GM12874 (cell line): ENCODE measurements around the gene BRMS1.

Experiments
- TF ChIP-seq, protein P1 (sequence below): IDR thresholded peaks from 2 replicates; pipeline ENCODE4 v1.5.1; 2011; ENCODE audit warnings: low read depth, mild to moderate bottlenecking, control low read depth, low read length, moderate library complexity; ENCODE audit not compliant: insufficient read depth

Gene BRMS1

DNA sequence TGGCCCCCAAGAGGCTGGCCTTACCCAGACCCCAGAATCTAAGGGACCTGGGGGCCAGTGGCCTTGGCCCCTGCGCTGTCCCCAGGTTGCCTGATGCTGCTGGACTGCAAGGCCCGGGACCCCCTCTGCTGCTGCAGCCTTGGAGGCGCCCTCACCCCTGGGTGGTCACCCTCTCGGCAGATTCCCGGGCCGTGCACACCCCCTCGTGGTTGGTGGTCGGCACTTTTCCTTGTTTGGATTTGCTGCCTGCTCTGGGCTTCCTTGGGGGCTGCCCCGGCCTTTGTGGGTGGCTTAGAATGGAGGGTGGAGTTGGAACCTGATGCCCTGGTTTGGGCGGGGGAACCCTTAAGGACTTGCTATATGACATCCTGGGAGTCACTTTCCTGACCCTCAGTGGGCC lies 14.0 kb downstream of the BRMS1 start:
- TF ChIP-seq, protein P1, sequence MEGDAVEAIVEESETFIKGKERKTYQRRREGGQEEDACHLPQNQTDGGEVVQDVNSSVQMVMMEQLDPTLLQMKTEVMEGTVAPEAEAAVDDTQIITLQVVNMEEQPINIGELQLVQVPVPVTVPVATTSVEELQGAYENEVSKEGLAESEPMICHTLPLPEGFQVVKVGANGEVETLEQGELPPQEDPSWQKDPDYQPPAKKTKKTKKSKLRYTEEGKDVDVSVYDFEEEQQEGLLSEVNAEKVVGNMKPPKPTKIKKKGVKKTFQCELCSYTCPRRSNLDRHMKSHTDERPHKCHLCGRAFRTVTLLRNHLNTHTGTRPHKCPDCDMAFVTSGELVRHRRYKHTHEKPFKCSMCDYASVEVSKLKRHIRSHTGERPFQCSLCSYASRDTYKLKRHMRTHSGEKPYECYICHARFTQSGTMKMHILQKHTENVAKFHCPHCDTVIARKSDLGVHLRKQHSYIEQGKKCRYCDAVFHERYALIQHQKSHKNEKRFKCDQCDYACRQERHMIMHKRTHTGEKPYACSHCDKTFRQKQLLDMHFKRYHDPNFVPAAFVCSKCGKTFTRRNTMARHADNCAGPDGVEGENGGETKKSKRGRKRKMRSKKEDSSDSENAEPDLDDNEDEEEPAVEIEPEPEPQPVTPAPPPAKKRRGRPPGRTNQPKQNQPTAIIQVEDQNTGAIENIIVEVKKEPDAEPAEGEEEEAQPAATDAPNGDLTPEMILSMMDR, result no peak

DNA sequence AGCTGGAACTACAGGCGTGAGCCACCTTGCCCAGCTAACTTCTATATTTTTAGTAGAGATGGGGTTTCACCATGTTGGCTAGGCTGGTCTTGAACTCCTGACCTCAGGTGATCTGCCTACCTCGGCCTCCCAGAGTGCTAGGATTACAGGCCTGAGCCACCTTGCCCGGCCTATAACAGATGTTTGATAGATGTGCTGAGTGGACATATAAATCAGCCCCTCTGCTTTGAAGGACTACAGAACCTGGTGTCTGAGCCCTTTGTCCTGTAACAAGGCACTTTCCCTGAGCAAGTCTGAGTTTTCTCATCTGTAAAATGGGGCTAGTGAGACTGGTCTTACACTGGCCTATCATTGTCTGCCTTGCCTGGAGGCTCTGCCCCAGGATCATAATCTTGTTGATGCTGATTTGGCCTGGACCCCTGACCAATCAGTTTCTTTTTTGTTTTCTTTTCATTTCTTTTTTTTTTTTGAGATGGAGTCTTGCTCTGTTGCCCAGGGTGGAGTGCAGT lies 15.7 kb downstream of the BRMS1 start:
- TF ChIP-seq, protein P1, result no peak

DNA sequence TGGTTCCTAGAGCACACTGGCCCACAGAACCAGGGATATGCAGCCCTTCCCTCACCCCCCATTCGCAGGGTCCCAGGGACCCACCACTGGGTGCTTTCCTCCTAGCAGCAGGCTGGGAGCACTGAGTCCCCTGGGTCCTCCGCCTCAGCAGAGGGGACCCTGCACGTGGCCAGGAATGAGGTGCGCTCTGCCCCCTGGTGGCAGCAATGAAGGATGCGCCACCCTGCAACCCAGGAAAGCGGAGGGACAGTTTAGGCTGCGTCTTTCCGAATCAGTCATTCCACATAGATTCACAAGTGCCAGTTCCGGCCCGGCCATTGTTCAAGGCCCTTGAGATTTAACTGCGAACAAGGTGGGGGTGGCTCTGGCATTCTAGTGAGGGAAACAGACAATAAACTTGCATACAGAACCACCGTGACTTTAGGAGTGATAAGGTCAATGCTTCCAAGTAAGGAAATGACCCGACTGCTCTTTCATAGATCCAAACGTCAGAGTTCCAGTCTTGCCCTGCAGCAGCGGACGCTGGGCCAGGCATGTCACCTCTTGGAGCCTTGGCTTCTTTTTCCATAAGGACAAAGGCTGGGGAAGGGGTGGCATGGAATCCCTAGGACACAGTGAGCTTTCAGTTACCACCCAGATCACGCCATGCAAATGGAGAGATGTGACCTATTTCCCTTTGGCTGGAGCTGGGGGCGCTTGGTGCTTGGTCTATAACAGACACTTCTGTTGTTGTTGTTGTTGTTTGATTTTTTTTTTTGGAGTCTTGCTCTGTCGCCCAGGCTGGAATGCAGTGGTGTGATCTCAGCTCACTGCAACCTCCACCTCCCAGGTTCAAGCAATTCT lies 16.4 kb downstream of the BRMS1 start:
- TF ChIP-seq, protein P1, result peak; percentile 90

DNA sequence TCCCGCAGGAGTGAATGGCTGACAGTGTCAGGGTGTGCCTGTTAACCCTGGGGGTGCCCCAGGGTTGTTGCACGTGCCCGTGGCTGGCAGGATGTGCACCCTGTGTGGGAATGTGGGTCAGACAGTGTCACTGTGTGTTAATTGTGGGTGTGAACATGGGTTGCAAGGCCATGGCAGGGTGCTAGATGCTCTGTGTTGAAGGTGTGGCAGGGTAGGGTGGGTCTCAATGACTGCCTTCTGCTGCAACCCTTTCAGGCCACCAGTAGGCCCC lies 16.9 kb downstream of the BRMS1 start:
- TF ChIP-seq, protein P1, result no peak

DNA sequence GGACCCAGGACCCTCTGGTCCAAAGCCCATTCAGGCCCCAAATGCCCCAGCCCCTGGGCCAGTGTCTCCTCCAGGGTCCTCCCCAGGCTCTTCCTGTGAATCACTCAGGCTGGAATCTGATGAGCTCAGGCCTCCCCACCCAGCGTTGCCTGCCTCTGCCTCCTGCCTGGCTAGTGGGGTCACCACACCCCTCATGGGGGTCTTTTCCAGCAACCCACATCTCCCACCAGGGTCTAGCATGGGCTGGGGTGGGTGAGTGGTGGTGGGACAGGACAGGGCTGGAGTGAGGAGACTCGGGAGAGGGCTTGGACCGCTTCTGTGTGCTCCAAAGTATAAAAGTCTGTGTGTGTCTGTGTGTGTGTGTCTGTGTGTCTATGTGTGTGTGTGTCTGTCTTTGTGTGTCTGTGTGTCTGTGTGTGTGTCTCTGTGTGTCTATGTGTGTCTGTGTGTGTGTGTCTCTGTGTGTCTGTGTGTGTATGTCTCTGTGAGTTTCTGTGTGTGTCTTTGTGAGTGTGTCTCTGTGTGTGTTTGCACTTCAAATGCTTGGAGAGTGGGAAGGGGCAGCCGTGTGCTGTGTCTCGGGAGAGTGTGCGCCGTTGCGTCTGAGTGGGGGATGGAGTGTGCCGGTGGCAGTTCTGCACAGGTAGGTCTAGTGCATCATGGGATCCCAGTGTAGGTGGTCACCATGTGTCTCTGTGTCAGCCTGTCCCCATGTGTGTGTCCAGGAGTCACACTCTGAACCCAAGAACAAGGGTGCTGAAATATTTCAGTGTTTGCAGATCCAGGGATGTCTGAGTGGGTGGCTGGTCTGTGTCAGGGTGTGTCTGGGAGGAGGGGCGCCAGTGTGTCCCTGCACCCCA lies 17.5 kb downstream of the BRMS1 start:
- TF ChIP-seq, protein P1, result no peak

DNA sequence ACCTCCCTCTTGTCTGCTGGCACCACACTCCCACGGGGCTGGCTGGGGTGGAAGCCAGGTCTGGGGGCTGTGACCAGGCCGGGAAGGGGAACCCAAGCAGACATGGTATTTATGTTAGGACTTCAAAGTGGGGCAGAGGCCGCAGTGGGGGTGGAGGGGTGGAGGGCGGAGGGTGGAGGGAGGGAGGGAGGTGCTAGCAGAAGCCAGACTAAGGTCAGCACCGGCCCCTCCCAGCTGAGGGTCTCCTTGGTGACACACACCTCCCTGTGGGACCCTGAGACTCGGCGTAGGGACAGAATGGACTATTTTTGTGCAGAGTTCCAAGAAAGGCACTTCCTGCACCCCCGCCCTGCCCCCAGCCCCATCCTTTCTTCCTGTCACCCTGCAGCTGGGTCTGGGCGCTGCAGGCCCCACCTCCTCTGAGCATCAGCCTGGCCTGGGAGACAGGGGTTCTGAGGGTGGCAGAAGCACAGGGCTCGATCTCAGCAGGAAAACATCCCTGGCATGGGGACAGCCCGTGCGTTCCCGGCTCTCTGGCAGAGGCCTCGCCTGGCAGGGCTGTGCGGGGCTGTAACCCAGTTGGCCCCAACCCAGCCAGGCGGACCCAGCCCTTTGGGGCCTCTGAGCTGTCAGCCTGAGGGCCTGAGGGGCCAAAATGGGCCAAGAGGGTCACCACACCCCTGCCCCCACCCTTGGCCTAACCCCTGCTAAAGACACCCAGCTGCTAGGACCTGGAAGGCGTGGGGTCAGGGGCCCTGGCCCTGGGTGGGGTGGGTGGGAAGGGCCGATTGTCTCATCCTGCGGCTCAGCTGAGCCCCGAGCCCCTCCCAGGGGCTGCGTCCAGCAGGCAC lies 18.4 kb downstream of the BRMS1 start:
- TF ChIP-seq, protein P1, result no peak

DNA sequence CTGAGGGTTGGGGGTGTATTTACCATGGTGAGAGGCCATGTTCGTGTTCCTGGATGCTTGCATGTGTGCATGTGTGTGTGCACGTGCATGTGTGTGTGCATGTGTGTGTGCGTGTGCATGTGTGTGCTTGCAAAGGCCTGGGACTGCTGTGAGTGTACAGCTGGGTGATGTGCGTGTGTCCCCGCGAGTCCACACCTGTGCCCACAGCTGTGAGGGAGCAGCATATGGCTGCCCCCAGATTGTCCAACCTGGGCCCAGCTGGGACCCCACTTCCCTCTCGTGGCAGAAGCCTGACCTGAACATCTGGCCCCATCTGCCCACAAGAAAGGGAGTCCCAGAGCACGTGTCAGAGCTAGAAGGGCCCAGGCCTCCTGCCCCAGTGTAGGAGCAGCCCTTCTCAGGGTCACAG lies 19.6 kb downstream of the BRMS1 start:
- TF ChIP-seq, protein P1, result no peak
